Body of pancreas (tissue), 4 donors: ENCODE results near the gene PITPNC1.

Experiments
- CTCF ChIP-seq, 7 experiments: fragments of 450-650 bp in 4 of 7; fragments of 200-600 bp in 3 of 7; sonication (generic) in 3 of 7; IDR thresholded peaks; one replicate each; pipeline ENCODE4 v1.5.1; 2016 to 2019; ENCODE audit warnings: antibody characterized with exemption in 7 of 7
- POLR2A ChIP-seq, 3 donors: fragments of 450-650 bp; IDR thresholded peaks; one replicate each; pipeline ENCODE4 v1.6.1; 2016; ENCODE audit warnings: antibody characterized with exemption in 3 of 3, mild to moderate bottlenecking in 2 of 3

- TF ChIP-seq POLR2A (IDR thresholded peaks at IDR 0.05) (no peak), CTCF (IDR thresholded peaks at IDR 0.05) (no peak)
Measured at GRCh38 chr17:67490471-67490870, 113.4 kb downstream of the PITPNC1 start.
